Mammary microvascular endothelial cell (primary cell): Measurements from ENCODE around the gene DCUN1D1. TPM values are rescaled to one million over a fixed set of nuclear protein-coding genes. Genes with fewer than 3 reads are reported as not detected.

Source experiments
- total RNA-seq: library from RNA; depleted of rRNA; stranded (reverse); fragments of >200 nt; gene quantifications from 2 replicates; pipeline ENCODE4 v1.2.3, GENCODE V29; 2015

The DCUN1D1 gene
- 14.3 and 16.0 TPM in 2 replicates for total RNA-seq

GRCh38 chr3:182980204-182981037 is at the start of gene DCUN1D1:
DCUN1D1 (minus strand) TSS chr3:182980538; CDS start chr3:182980489, 49 bp downstream.

Other genes with a start within 250 kb of the DCUN1D1 start
- gene ATP11B, start 187.0 kb downstream of the DCUN1D1 start, total RNA-seq, result 30.5 and 41.2 TPM in 2 replicates
- 11.7 and 17.3 TPM in 2 replicates for gene MCCC1, start 119.0 kb upstream of the DCUN1D1 start, total RNA-seq
- 14.2 and 16.5 TPM in 2 replicates for gene LAMP3, start 182.2 kb upstream of the DCUN1D1 start, total RNA-seq